HG03045 (cell line): ENCODE data around the gene WFDC9.
"Not testable (repeated sequence)": the region's sequence is repeated elsewhere in the genome, so short reads cannot be mapped to it uniquely, and the experiment has no call there.

Experiments
- ATAC-seq: cut with Tn5 transposase; IDR thresholded peaks from one replicate; pipeline ENCODE4 v1.9.1; 2021; ENCODE audit warnings: mild to moderate bottlenecking, moderate library complexity; ENCODE audit not compliant: unreplicated experiment

Gene WFDC9

DNA sequence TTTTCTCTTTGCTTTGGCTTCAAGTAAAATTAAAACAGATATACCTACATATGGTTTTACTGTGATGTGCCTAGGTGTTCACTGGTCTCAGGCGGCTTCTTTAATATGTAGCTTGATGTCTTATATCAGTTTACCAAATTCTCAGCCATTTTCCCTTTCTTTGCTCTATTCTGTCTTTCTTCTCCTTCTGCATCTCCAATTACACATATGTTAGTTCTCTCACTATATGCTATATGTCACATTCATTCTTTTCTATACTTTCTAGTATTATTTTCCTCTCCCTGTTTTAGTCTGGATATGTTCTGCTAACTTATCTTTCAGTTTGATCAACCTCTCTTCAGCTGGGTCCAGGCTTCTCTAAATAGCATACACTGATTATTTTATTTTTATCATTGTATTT lies 37.6 kb downstream of the WFDC9 start:
- ATAC-seq, result no peak

DNA sequence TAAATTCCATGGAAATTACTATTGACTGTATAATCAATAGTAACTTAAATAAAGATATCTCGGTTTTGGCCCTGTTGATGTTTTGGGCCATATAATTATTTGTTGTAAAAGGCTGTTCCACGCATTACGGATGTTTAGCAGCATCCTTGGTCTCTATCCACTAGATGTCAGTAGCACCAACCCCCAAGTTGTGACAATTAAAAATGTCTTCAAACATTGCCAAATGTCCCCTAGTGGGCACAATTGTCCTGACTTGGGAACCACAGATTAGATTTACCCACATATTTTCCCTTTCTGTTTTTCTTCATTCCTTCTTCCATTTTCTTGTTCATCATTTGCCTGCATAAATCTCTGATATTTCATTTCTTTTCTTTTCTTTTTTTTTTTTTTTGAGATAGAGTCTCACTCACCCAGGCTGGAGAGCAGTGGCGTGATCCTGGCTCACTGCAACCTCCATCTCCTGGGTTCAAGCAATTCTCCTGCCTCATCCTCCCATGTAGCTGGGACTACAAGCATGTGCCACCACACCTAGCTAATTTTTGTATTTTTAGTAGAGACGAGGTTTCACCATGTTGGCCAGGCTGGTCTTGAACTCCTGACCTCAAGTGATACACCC lies 38.4 kb downstream of the WFDC9 start:
- ATAC-seq, result no peak

DNA sequence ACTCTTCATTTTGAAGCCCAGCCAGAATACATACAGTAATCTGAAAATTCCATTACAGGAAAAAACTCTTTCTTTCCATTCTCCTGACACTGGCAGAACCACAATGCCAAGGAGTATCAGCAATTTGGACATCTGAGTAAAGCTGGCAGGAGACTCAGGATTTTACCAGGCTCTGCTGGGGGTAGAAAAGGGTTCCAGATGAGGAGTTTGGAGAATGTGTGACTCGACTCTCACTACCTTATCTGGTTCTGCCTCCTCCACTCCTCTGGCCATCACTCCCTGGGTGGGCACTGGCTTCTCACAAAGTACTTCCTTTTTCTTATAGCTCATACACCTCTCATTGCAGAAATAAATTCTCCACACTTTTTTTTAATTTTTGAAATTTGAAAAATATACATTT lies 41.4 kb downstream of the WFDC9 start:
- ATAC-seq, result no peak

DNA sequence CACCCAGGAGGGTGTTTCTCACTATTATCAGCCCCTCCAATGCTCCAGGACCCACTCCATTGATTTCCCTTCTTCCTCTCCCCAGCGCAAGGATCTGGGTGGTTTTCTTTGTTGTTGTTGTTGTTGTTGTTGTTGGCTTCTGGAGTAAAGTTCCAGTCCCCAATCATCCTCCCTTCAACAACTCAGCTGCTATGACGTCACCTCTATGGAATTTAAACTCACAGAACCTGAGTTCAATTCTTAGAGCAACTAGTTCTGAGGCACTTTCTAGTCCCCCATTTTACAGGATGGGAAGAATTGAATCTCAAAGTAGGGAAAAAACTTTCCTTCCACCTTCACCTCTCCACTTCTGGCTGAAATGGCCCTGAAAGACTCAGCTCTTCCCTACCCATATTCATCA lies 42.3 kb downstream of the WFDC9 start:
- no peak for ATAC-seq

DNA sequence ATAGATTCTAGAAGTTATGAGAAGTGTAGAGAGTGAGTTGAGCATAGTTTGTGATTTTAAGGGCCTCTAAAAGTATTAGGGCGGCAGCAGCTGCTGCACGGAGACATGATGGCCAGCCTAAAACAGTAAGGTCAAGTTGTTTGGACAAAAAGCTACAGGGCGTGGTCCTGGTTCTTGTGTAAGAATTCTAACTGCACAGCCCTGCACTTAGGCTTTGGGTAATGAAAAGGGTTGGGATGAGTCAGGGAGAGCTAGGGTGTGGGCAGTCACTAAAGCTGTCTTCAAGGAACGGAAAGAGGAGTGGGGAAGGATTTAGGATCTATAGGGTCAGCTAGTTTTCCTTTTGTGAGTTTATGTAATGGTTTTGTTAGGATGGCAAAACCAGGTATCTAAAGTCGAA lies 45.1 kb downstream of the WFDC9 start:
- not testable (repeated sequence) for ATAC-seq

DNA sequence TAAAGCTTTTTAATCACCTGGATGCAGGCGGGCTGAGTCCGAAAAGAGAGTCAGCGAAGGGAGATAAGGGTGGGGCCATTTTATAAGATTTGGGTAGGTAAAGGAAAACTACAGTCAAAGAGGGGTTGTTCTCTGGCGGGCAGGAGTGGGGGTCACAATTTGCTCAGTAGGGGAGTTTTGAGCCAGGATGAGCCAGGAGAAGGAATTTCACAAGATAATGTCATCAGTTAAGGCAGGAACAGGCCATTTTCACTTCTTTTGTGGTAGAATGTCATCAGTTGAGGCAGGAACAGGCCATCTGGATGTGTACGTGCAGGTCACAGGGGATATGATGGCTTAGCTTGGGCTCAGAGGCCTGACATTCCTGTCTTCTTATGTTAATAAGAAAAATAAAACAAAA lies 46.8 kb downstream of the WFDC9 start:
- not testable (repeated sequence) for ATAC-seq

DNA sequence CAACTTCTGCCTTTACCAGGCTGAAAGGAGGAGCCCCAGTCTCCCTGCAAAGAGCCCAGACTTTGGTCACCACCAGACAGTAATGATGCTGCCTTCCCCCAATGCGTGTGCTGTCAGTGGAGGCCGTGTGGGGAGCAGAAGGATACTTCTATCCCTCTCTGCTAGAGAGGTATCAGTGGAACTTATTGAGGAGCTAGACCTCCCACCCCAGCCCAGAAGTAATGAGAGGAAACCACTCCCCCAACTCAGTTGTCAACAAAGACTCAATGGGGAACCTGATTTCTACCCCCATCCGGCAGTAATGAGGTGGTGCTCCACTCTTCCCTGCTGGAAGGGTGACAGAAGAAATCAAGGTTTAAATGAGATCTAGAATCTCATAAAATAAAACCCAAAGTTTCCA lies 47.6 kb downstream of the WFDC9 start:
- ATAC-seq, result no peak

DNA sequence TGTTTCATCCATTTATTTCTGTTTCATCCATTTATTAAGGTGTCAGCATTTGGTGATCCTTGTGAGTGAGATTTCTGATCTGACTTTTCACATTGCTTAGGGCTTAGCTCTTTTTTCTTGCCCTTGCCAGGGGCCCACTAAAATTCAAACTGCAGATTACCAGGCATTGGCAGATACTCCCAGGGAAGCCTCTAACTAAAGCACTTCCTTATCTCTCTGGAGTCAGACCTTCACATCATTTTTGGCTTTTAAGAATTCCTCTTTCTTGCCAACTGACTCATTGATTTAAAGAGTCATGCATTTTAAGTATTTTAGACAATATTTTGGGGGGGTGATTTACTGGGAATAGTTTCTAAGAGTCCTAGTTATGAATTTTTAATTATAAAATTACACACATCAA lies 49.4 kb downstream of the WFDC9 start:
- no peak for ATAC-seq

DNA sequence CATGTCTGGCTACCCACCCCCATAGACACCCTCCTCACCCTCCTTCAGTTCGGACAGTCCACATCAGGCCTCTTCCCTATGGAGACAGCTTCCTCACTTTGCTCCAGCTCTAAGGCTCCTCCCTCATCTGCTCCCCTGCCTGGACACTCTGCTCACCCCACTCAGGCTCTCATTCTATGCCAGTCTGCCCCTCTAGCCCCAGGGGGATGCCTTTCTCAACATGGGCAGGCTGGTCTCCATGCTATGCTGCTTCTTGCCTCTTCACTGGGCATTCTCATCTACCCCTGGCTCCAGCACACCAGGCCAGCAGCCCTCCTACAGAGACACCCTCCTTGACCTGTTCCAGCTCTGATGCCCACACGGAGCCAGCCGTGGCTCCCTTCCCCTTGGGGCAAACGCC lies 51.9 kb downstream of the WFDC9 start, which contains the start of gene WFDC8:
WFDC8 (minus strand) TSS at position 101 of the 400 bp plus-strand sequence; CDS start at position 64, 37 bp downstream.
- ATAC-seq, result no peak

DNA sequence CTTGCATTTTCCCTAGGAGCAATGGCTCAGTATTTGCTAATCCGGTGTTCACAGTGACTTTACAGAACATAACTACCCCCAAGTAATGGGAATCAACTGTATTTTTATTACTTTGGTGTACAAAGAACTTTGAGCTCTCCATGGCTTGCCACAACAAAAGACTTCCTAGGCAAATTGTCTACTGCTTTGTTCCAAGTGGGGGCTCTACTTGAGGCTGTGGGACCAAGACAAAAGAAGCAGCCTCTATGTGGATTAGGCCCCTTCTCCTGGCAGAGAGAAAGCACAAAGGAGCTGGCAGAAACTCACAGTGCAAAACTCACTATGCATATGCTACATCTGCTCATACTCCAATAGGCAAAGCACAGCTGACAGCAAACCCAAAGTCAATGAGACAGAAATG lies 52.9 kb downstream of the WFDC9 start:
- no peak for ATAC-seq

DNA sequence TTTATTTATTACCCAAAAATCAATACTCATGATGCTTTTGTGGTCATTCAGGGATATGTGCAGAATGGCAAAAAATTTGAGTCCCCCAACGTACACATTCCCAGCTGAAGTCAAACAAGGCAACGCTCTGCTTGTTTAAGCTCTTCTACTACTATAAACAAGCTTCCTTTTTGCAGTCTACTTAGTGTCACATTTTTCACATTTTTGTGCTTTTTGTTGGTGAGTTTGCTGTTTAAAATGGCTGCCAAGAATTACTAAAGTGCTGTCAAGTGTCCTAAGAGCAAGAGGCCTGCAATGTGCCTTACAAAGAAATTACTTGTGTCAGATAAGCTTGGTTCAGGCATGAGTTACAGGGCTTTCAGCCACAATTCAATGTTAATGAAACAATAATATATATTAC lies 54.1 kb downstream of the WFDC9 start:
- no peak for ATAC-seq

DNA sequence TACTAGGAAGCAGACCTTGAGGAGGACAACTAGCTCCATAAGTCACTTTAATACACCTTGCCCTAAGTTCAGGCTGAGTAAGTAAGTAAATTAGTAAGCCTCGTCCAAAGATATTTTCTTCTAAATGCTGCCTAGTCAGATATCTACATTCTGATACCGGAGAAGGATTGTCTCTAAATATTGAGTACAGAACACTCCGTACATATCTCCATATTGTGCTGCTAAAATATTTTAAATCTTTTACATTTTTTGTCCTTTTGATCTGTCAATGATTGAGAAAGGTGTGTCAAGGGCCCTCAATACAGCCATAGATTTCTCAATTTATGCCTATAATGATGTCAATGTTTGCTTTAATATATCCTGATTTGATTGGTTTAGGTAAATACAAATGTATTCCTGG lies 55.2 kb downstream of the WFDC9 start:
- no peak for ATAC-seq

DNA sequence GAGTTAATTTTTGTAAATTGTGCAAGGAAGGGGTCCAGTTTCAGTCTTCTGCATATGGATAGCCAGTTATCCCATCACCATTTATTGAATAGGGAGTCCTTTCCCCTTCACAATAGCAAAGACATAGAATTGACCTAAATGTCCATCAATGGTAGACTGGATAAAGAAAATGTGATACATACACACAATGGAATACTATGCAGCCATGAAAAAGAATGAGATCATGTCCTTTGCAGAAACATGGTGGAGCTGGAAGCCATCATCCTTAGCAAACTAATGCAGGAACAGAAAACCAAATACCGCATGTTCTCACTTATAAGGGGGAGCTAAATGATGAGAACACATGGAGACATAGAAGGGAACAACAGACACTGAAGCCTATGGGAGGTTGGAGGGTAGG lies 61.4 kb downstream of the WFDC9 start:
- ATAC-seq, result not testable (repeated sequence)

DNA sequence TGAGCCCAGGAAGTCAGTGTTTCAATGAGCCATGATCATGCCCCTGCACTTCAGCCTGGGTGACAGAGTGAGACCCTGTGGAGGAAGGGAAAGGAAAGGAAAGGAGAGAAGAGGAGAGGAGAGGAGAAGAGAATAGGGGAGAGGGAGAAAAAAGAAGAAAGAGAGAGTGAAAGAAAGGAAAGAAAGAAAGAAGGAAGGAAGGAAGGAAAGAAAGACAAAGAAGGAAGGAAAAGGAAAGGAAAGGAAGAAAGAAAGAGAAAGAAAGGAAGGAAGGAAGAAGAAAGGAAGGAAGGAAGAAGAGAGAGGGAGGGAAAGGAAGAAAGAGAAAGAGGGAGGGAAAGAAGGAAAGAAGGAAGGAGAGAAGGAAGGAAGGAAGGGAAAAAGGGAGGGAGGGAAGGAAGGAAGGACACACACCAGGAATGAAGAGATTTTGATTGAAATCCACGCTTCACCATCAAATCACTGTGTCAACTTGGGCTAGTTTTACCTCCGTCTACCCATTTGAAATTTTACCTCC lies 66.3 kb downstream of the WFDC9 start:
- no peak for ATAC-seq
